Lower lobe of right lung (tissue), 2 donors: ENCODE data around the gene MYOD1. TPM values are rescaled to one million over a fixed set of nuclear protein-coding genes. Genes with fewer than 3 reads are reported as not detected.

Source experiments
- ATAC-seq, 2 donors: fragments of 200-7000 bp; cut with Tn5 transposase; one replicate each; pipeline ENCODE4 v1.9.1; 2020 to 2022; ENCODE audit warnings: mild to moderate bottlenecking in 2 of 2, moderate library complexity in 2 of 2
- DNase-seq: peaks from one replicate; pipeline ENCODE4 v3.0.0-alpha.2; 2020
- H3K27ac ChIP-seq: fragments of 200-600 bp; one replicate; pipeline ENCODE4 v1.8.0; 2022
- H3K27me3 ChIP-seq: fragments of 200-600 bp; one replicate; pipeline ENCODE4 v1.8.0; 2022; ENCODE audit warnings: low read depth
- H3K36me3 ChIP-seq: fragments of 200-600 bp; one replicate; pipeline ENCODE4 v1.8.0; 2022; ENCODE audit warnings: mild to moderate bottlenecking
- H3K4me1 ChIP-seq: fragments of 200-600 bp; one replicate; pipeline ENCODE4 v1.8.0; 2022
- H3K4me3 ChIP-seq: fragments of 200-600 bp; one replicate; pipeline ENCODE4 v1.8.0; 2022; ENCODE audit warnings: mild to moderate bottlenecking
- H3K9me3 ChIP-seq: fragments of 200-600 bp; one replicate; pipeline ENCODE4 v1.8.0; 2022
- intact Hi-C: fragments of 100-400 bp; cut with DNase I; formaldehyde crosslinking; loops from one replicate; pipeline ENCODE4 v1.11.0; 2022
- total RNA-seq: library from RNA; stranded (reverse); fragmentation: NEBNext Ultra II Directional; extraction: Animal tissue kit (Norgen Biotek cat#: 25700); gene quantifications from one replicate; pipeline ENCODE4 v1.2.1, GENCODE V29; 2021
- TF ChIP-seq, protein P1 (sequence below): fragments of 200-600 bp; IDR thresholded peaks from one replicate; pipeline ENCODE4 v1.8.0; 2022; ENCODE audit warnings: antibody characterized with exemption, mild to moderate bottlenecking
- donor health status: DM: no; HTN: yes; CAD: no; lungs with severe emphysema.

MYOD1 gene
- total RNA-seq, 1 donor from 2014 or later: not detected

DNA sequence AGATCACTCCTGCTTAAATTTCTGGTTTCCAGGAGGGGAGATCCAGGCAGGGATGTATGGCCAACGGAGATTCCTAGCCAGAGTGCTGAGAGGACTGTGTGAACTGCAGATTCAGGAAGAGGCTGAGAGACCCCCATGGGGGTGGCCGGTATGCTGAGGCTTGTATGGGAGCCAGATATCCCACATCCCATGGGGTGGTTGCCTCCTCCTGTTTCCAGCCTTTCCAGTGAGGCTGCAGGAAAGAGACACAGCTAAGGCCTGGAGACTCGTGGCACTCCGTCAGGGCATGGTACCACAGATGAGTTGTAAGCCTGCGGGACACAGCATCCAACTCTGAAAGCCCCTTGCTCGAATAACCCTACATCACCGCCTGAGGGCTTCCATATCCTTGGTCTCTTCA is 1.4 kb upstream of the MYOD1 start:
- peaks cover 72% of the 10 kb centered on the region for H3K27me3 ChIP-seq
- intact Hi-C loops: no loop called here
- no peaks in the 10 kb centered on the region for H3K9me3 ChIP-seq
- DNase-seq (no peak), ATAC-seq (no peak)
- H3K27ac ChIP-seq: no peak overlapping the region
- H3K4me3 ChIP-seq: no peak overlapping the region
- no peaks in the 10 kb centered on the region for H3K4me1 ChIP-seq
- H3K36me3 ChIP-seq: no peaks in the 10 kb centered on the region
- TF ChIP-seq, protein P1, sequence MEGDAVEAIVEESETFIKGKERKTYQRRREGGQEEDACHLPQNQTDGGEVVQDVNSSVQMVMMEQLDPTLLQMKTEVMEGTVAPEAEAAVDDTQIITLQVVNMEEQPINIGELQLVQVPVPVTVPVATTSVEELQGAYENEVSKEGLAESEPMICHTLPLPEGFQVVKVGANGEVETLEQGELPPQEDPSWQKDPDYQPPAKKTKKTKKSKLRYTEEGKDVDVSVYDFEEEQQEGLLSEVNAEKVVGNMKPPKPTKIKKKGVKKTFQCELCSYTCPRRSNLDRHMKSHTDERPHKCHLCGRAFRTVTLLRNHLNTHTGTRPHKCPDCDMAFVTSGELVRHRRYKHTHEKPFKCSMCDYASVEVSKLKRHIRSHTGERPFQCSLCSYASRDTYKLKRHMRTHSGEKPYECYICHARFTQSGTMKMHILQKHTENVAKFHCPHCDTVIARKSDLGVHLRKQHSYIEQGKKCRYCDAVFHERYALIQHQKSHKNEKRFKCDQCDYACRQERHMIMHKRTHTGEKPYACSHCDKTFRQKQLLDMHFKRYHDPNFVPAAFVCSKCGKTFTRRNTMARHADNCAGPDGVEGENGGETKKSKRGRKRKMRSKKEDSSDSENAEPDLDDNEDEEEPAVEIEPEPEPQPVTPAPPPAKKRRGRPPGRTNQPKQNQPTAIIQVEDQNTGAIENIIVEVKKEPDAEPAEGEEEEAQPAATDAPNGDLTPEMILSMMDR: no peak

DNA sequence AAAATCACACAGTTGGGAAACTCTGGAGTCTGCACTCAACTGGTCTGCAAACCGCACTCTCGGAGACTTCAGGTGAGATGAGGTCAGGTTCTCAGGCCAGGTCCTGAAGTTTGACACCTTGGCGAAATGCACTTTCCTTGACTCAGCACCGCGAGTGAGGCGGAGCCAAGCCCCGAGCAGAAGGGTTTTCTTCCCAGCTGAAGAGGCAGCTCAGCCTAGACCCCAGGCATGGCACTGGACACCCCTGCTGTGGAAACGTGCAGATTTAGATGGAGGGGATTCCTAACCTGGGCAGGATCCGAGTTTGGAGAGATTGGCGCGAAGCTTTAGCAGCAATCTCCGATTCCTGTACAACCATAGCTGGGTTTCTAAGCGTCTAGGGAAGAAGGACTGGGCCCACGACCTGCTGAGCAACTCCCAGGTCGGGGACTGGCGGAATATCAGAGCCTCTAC is 835 bp upstream of the MYOD1 start:
- Histone ChIP-seq H3K36me3 (no peaks in the 10 kb centered on the region), H3K4me3 (no peak overlapping the region), H3K27me3 (peaks cover 74% of the 10 kb centered on the region), H3K9me3 (no peaks in the 10 kb centered on the region), H3K27ac (no peak overlapping the region), H3K4me1 (no peaks in the 10 kb centered on the region)
- TF ChIP-seq, protein P1: no peak
- ATAC-seq (no peak), DNase-seq (no peak)
- intact Hi-C loops: no loop called here

DNA sequence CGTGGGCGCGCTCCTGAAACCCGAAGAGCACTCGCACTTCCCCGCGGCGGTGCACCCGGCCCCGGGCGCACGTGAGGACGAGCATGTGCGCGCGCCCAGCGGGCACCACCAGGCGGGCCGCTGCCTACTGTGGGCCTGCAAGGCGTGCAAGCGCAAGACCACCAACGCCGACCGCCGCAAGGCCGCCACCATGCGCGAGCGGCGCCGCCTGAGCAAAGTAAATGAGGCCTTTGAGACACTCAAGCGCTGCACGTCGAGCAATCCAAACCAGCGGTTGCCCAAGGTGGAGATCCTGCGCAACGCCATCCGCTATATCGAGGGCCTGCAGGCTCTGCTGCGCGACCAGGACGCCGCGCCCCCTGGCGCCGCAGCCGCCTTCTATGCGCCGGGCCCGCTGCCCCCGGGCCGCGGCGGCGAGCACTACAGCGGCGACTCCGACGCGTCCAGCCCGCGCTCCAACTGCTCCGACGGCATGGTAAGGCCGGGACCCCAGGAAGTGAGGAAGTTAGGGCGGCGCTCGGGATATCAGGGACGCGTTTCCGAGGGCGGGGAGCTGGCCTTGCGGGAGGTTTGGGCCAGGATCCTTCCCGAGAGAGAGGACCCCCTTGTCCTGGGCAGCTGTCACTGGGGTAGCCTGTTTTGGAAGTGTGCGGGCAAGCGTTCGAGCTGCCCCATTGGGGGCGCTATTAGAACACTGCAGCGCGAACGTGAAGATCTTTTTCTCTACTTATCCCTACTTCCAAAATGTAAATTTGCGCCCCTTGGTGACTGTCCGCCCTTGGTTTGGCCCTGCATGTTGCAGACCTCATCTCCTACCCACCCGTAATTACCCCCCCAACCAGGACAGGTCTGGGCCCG is 796 bp downstream of the MYOD1 start:
- H3K9me3 ChIP-seq: no peaks in the 10 kb centered on the region
- ATAC-seq: no peak
- intact Hi-C loops: loop anchor here (10.0 kb wide), 1 partner anchor 255 kb away; no protein-coding TSS in a partner anchor
- H3K4me1 ChIP-seq: no peaks in the 10 kb centered on the region
- no peak for DNase-seq
- H3K27ac ChIP-seq: no peak overlapping the region
- H3K36me3 ChIP-seq: no peaks in the 10 kb centered on the region
- H3K4me3 ChIP-seq: no peak overlapping the region
- TF ChIP-seq, protein P1: no peak
- peaks cover 78% of the 10 kb centered on the region for H3K27me3 ChIP-seq

DNA sequence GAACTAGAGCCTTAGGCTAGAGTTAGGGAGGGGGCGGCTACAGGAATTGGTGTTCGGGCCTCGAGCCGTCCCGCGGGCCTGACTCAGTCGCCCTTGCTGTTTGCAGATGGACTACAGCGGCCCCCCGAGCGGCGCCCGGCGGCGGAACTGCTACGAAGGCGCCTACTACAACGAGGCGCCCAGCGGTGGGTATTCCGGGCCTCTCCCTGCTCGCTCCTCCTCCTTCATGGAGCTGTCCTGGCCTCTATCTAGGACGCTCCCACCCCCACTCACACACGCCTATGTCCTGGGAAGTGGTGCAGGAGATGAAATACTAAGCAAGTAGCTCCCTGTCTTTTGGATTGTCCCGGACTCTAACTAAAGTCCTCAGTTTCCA is 1.4 kb downstream of the MYOD1 start:
- H3K27me3 ChIP-seq: peaks cover 82% of the 10 kb centered on the region
- DNase-seq: no peak
- no peak overlapping the region for H3K27ac ChIP-seq
- ATAC-seq: no peak
- no peaks in the 10 kb centered on the region for H3K9me3 ChIP-seq
- H3K36me3 ChIP-seq: no peaks in the 10 kb centered on the region
- H3K4me3 ChIP-seq: no peak overlapping the region
- intact Hi-C loops: loop anchor here (10.0 kb wide), 1 partner anchor 254 kb away; no protein-coding TSS in a partner anchor
- no peaks in the 10 kb centered on the region for H3K4me1 ChIP-seq
- TF ChIP-seq, protein P1: no peak

DNA sequence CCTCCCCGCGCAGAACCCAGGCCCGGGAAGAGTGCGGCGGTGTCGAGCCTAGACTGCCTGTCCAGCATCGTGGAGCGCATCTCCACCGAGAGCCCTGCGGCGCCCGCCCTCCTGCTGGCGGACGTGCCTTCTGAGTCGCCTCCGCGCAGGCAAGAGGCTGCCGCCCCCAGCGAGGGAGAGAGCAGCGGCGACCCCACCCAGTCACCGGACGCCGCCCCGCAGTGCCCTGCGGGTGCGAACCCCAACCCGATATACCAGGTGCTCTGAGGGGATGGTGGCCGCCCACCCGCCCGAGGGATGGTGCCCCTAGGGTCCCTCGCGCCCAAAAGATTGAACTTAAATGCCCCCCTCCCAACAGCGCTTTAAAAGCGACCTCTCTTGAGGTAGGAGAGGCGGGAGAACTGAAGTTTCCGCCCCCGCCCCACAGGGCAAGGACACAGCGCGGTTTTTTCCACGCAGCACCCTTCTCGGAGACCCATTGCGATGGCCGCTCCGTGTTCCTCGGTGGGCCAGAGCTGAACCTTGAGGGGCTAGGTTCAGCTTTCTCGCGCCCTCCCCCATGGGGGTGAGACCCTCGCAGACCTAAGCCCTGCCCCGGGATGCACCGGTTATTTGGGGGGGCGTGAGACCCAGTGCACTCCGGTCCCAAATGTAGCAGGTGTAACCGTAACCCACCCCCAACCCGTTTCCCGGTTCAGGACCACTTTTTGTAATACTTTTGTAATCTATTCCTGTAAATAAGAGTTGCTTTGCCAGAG is 2.0 kb downstream of the MYOD1 start:
- H3K27ac ChIP-seq: no peak overlapping the region
- no peaks in the 10 kb centered on the region for H3K36me3 ChIP-seq
- H3K27me3 ChIP-seq: peaks cover 82% of the 10 kb centered on the region
- no peak for ATAC-seq
- no peak for DNase-seq
- intact Hi-C loops: loop anchor here (10.0 kb wide), 1 partner anchor 253 kb away; no protein-coding TSS in a partner anchor
- TF ChIP-seq, protein P1: no peak
- H3K9me3 ChIP-seq: no peaks in the 10 kb centered on the region
- no peak overlapping the region for H3K4me3 ChIP-seq
- no peaks in the 10 kb centered on the region for H3K4me1 ChIP-seq
